ENCODE data around the gene NOL4L. TPM values are rescaled to one million over a fixed set of nuclear protein-coding genes. Genes with fewer than 3 reads are reported as not detected.

The NOL4L gene, protein sequence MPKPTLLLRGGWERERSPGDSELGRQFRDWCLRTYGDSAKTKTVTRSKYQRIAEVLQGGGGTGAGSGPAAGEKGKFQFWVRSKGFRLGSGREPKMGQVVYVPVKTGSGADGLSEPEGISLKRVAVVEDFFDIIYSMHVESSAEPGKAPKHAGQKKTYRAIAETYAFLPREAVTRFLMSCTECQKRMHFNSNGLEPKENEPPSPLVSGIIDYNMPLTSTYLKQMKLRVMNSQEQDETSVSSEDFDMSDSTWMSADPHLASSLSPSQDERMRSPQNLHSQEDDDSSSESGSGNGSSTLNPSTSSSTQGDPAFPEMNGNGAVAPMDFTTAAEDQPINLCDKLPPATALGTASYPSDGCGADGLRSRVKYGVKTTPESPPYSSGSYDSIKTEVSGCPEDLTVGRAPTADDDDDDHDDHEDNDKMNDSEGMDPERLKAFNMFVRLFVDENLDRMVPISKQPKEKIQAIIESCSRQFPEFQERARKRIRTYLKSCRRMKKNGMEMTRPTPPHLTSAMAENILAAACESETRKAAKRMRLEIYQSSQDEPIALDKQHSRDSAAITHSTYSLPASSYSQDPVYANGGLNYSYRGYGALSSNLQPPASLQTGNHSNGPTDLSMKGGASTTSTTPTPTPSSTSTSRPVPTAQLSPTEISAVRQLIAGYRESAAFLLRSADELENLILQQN
- total RNA-seq, result 10 to 100 TPM in 1 of 2 donors, 1 to 10 TPM in 1; 9.9 to 28.5 TPM

DNA sequence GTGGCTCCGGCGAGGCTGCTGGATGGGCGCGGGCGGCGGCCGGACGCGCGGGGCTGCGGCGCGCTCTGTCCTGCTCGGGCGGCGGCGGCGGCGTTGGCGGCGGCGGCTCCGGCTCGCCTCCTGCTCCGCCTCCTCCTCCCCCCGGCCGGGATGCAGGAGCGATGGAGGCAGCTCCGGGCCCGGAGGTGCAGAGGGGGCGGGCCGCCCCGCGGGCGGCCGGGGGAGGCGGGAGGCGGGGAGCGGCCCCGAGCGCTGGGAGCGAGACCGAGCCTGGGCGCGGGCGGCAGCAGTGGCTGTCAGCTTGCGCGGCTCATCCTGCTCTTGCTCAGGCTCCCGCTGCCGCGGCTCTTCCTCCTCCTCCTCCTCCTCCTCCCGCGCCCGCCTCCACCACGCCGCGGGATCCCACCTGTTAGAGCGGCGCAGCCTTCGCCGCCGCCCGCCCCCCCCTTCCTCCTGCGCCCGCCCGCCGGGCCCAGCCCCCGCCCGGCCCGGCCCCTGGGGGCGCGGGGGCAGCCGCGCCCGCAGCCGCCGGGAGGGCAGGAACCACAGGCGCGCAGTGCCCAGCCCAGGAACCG lies at the start of gene NOL4L:
Gene NOL4L, minus strand, starts transcription at position 323 of the 575 bp plus-strand sequence. CDS start 443 bp downstream, outside the sequence.
- peak; percentile 41 for ATAC-seq (replicated peaks)
- Mint-ChIP-seq H3K4me1 (peaks cover 15% of the 10 kb centered on the region), H3K9me3 (no peaks in the 10 kb centered on the region), H3K4me3 (peak within 1 kb of the TSS; percentile 78), H3K27me3 (no peaks in the 10 kb centered on the region), H3K36me3 (ENCODE audit: low read depth) (peaks cover 8% of the 10 kb centered on the region), H3K27ac (peak within 1 kb of the TSS; percentile 76)

DNA sequence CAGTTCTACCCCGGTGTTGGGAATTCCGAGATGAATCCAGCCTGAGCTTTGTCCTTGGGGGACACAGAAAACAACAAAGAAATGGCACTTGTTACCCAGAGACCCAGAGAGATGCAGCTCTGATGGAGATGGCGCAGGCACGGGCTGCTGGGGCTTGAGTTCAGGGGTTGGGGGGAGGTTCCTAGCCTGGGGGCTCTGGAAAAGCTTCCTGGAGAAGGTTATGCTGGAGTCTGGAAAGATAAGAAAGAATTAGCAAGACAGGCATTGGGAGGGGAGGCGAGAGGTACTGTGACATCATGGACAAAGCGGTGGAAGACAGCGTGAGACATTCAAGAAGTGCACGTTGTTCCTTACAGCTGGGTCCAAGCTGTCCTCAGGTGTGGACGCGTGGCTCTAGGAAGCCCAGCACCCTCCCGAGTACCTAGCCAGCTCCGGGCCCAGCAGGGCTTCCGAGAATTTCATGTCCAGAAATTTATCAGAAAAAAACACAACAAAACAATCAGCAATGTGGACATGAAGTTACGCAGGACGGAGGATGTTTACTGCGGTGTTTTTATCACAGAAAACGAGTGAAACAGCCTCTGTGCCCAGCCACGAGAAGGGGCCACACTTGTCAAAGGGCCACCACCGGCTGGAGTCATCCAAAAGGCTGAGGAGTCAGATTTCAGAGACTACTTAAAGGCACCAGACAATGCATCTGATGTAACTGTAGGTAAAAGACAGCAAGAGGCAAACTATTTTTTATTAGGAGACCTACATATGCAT lies 49.1 kb upstream of the NOL4L start:
- Mint-ChIP-seq H3K27ac (no peak overlapping the region), H3K4me1 (no peaks in the 10 kb centered on the region), H3K4me3 (no peak overlapping the region), H3K36me3 (ENCODE audit: low read depth) (no peaks in the 10 kb centered on the region), H3K9me3 (no peaks in the 10 kb centered on the region), H3K27me3 (no peaks in the 10 kb centered on the region)
- ATAC-seq (replicated peaks), result no peak

DNA sequence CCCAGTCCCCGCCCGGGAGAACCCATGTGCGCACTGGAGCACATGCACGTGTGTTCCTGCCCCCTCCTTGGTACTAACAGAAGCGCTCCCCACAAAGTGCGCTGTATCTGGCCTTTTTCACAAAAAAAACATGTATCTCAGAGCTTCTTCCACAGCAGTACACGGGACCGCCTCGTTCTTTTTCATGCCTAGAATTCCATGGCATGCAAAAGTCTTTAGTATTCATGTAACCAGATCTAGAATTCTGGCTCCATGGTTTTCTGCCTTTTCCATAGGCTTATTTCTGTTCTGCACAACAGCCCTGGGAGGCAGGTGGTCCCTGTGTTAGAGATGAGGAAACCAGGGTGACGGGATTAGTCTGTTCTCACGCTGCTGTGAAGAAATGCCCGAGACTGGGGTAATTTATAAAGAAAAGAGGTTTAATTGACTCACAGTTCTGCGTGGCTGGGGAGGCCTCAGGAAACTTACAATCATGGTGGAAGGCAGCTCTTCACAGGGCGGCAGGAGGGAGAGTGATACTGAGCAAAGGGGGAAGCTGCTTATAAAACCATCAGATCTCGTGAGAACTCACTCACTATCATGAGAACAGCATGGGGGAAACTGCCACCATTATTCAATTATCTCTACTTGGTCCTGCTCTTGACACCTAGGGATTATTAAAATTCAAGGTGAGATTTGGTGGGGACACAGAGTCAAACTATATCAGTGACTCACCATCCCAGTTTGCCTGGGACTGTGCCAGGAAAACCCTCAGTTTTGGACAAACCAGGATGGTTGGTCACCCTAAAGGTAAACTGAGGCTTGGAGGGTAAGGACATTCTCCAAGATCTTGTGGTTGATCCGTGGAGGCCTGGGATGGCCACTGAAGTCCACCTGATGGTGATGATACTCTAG lies 47.6 kb upstream of the NOL4L start:
- Mint-ChIP-seq H3K36me3 (ENCODE audit: low read depth) (no peaks in the 10 kb centered on the region), H3K27ac (no peak overlapping the region), H3K9me3 (no peaks in the 10 kb centered on the region), H3K4me3 (no peak overlapping the region), H3K27me3 (no peaks in the 10 kb centered on the region), H3K4me1 (no peaks in the 10 kb centered on the region)
- no peak for ATAC-seq (replicated peaks)

DNA sequence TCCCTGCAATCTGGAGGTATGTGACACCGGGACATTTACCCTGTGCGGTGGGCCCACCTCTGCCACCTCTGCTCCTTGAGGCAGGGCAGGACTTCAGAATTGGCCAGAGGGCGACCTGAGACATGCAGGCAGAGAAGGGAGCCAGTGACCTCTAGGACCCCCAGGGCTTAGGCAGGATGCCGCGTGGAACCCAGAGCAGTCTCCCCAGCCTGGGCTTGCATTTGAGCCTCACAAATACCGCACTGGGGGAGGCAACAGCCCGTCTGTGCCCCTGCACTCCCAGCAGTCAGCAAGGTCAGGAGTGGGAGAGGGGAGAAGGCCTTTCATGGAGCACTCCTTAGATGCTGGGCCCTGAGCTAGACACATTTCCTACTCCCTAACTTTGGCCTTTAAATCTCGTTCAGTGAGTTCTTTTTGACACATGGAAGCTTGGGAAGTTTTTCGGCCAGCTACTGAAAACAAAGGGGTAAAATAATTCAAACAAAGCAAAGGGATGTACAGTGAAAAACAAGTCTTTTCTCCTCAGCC lies 46.9 kb upstream of the NOL4L start:
- H3K4me3 Mint-ChIP-seq, result no peak overlapping the region
- ATAC-seq (replicated peaks), result no peak
- no peaks in the 10 kb centered on the region for H3K36me3 Mint-ChIP-seq (ENCODE audit: low read depth)
- no peaks in the 10 kb centered on the region for H3K4me1 Mint-ChIP-seq
- no peaks in the 10 kb centered on the region for H3K27me3 Mint-ChIP-seq
- H3K9me3 Mint-ChIP-seq, result no peaks in the 10 kb centered on the region
- H3K27ac Mint-ChIP-seq, result no peak overlapping the region

DNA sequence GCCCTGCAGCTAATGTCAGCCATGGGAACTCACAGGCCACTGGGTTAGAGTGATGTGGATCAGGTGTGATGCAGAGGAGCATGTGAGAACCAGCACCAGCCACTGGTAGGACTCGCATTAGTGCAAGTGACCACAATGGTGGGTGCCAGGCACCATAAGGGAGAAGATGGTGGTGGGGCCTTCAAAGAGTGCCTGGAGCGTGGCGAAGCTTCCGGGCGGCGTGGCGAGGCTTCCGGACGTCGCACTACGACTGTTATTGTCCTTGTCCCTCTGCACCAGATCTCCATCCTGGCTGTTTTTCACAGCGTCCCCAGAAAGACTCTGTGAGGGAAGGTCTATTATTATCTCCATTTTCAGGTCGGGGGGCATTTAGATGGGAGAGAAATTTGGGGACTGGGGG lies 44.7 kb upstream of the NOL4L start:
- ATAC-seq (replicated peaks), result no peak
- Mint-ChIP-seq H3K4me1 (no peaks in the 10 kb centered on the region), H3K27me3 (no peaks in the 10 kb centered on the region), H3K27ac (no peak overlapping the region), H3K9me3 (no peaks in the 10 kb centered on the region), H3K4me3 (no peak overlapping the region), H3K36me3 (ENCODE audit: low read depth) (no peaks in the 10 kb centered on the region)

DNA sequence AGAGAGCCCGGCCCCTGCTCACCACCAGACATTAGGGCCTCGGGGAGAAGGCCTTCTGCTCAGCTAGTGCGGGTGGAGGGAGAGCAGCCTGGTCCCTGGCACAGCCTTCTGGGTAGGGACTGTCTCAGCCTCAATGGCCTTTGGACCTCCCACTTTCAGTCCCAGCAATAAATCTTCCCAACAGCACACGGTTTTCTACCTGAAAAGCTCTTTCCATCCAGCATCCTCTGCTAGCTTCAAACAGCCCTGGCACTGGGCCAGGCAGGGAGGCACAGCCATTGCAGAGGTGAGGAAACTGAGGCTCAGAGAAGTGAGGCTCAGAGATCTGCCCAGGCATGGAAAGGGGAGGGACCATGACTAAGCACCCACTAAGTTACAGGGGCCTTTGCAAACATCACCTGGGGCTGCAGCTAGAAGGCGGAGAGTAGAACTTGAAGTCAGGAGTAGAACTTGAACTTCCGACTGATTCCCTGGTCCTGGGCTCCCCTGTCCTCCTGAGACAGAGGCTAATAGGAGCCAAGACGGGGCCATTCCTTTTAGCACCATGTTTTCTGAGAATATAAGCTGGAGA lies 43.9 kb upstream of the NOL4L start:
- Mint-ChIP-seq H3K4me3 (no peak overlapping the region), H3K4me1 (no peaks in the 10 kb centered on the region), H3K36me3 (ENCODE audit: low read depth) (no peaks in the 10 kb centered on the region), H3K27ac (no peak overlapping the region), H3K27me3 (no peaks in the 10 kb centered on the region), H3K9me3 (no peaks in the 10 kb centered on the region)
- no peak for ATAC-seq (replicated peaks)

DNA sequence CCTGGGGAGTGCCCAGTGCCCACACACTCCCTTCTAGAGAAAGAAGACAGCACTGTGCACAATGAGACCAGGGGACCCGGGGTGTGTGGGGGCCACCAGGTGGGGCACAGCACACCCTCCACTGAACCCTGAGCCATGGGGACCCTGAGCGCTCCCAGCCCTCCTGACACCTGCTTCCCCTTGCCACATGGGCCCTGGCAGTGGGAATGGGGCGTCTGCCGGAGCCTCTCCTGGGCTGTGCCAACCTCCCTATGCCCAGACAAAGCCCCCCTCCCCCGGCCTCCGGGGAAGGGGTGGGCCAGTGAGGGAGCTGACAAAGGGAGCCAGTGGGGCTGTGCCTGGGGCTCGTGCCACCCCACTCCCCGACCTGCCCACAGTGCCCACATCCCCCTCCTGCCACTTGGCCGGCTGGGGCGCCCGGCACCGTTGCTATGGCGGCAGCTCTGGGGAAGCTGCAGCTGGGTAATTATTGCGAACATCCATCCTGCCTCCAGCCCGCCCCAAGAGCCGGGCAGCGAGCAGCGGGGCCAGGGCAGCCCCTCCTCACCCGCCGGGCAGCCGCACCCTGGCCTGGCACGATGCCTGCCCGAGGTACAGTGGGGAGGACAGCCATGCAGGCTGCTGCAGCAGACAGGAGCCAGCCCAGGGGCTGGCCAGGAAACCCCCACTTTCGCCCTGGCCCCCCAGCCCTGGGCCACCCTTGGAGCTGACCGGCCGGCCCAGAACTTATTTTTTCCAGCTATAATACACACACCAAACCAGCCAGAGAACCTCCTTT lies 41.9 kb upstream of the NOL4L start:
- Mint-ChIP-seq H3K9me3 (no peaks in the 10 kb centered on the region), H3K36me3 (ENCODE audit: low read depth) (no peaks in the 10 kb centered on the region), H3K4me1 (no peaks in the 10 kb centered on the region), H3K27me3 (no peaks in the 10 kb centered on the region), H3K27ac (no peak overlapping the region), H3K4me3 (no peak overlapping the region)
- no peak for ATAC-seq (replicated peaks)

DNA sequence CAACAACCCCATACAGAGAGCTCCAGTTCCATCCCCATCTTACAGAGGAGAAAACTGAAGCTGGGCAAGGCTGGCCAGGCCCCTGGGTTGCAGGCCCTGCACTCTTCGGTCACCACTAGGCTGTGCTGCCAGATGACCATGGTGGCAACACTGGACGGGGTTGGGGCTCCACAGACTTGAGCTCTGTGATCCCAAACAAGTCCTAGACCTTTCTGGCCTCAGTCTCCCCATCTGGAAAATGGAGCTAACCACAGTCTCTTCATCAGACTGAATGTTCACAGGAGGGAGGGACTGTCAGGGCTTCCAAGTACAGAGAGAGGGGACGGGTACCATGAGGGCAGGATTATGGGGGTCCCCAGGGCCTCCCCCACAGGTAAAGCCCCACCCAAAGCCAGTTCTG lies 41.3 kb upstream of the NOL4L start:
- no peaks in the 10 kb centered on the region for H3K9me3 Mint-ChIP-seq
- H3K4me3 Mint-ChIP-seq, result no peak overlapping the region
- no peak overlapping the region for H3K27ac Mint-ChIP-seq
- ATAC-seq (replicated peaks), result no peak
- H3K36me3 Mint-ChIP-seq (ENCODE audit: low read depth), result no peaks in the 10 kb centered on the region
- no peaks in the 10 kb centered on the region for H3K27me3 Mint-ChIP-seq
- H3K4me1 Mint-ChIP-seq, result no peaks in the 10 kb centered on the region

DNA sequence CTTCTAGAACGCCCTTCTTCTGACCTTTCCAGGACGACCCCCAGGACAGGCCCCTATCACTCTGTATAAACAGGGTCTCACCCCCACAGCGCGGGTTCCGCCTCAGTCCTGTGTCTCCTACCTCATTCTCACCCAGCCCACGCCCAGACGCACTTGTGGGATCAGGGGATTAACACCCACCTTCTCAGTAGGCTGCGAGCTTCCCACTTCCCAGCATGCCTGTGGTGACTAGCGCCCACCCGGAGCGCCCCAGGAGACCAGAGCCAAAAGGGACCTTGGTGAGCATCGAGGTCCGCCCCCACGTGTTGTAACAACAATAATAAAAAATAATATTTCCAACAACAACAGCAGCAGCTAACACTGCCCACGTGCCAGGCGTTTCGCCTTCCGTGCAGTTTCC lies 40.9 kb upstream of the NOL4L start:
- no peak overlapping the region for H3K4me3 Mint-ChIP-seq
- no peaks in the 10 kb centered on the region for H3K36me3 Mint-ChIP-seq (ENCODE audit: low read depth)
- H3K27me3 Mint-ChIP-seq, result no peaks in the 10 kb centered on the region
- H3K4me1 Mint-ChIP-seq, result no peaks in the 10 kb centered on the region
- ATAC-seq (replicated peaks), result no peak
- H3K9me3 Mint-ChIP-seq, result no peaks in the 10 kb centered on the region
- no peak overlapping the region for H3K27ac Mint-ChIP-seq

DNA sequence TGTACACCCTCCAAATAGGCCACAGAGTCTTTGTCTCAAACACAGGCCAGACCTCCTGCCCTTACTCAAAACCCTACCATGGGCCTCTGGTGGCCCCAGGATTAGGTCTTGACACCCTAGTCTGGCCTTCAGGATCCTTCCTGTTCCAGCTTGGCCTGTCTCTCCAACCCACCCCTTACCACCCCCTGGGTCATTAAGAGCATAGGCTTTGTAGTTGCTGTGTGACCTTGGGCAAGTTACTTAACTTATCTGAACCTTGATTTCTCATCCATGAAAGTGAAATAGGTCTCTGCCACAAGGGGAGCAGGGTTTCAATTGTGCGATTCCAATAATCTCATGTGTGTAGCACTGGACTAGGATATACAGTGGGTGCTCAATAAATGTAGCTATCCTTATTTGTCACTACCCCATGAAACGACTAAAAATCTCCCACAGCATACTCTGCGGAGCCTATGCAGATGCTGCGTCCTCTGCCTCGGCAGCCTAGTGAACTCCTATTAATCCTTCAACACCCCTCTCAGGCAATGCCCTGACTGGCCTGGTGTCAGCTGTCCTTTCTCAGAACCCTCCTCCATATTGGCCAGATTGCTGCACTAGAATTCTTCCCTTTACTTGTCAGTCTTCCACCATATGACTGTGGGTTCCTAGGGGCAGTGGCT lies 39.7 kb upstream of the NOL4L start:
- ATAC-seq (replicated peaks), result no peak
- Mint-ChIP-seq H3K36me3 (ENCODE audit: low read depth) (no peaks in the 10 kb centered on the region), H3K9me3 (no peaks in the 10 kb centered on the region), H3K27ac (no peak overlapping the region), H3K27me3 (no peaks in the 10 kb centered on the region), H3K4me1 (no peaks in the 10 kb centered on the region), H3K4me3 (no peak overlapping the region)

DNA sequence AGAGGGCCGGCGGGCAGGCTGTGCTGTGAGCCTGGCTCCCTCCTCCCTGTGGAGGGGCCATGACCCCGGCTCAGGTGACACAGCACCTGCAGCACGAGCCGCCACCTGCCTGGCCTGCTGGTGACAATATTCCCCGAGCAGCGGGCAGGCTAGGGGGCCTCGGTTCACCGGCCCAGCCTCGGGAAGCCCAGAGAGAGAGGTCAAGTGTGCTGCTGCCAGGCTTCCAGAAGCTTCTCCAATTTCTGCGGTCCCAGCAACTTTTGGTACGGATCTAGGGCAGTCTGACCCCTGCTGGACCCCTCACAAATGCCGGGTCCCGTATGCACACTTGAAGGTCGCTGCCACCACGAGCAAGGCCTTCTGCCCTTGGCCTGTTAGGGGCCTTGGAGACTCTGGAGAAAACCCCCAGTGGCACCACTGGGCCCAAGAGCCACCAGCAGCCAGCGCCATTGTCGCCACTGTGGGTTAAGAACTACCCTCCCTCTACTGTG lies 38.6 kb upstream of the NOL4L start:
- no peak overlapping the region for H3K27ac Mint-ChIP-seq
- no peaks in the 10 kb centered on the region for H3K4me1 Mint-ChIP-seq
- H3K4me3 Mint-ChIP-seq, result no peak overlapping the region
- ATAC-seq (replicated peaks), result no peak
- H3K27me3 Mint-ChIP-seq, result no peaks in the 10 kb centered on the region
- no peaks in the 10 kb centered on the region for H3K36me3 Mint-ChIP-seq (ENCODE audit: low read depth)
- H3K9me3 Mint-ChIP-seq, result no peaks in the 10 kb centered on the region

Data from activated T-helper 17 cell treated with anti-CD3 and anti-CD28 coated beads, Interleukin-2, amount 50 U/mL, for 72 hours (primary cell).